Measurements from ENCODE around the gene PDPN. TPM values are rescaled to one million over a fixed set of nuclear protein-coding genes. Genes with fewer than 3 reads are reported as not detected.

Gene PDPN
- total and polyA plus RNA-seq, 7 donors = 2.1 to 14.7 (median 9.9) TPM

- no peak overlapping the region for H3K4me3 ChIP-seq
- H3K9me3 ChIP-seq = no peaks in the 10 kb centered on the region
- TF ChIP-seq CTCF (IDR thresholded peaks at IDR 0.05) = no peak
- no peak for TF ChIP-seq POLR2A (IDR thresholded peaks at IDR 0.05)
- TF ChIP-seq POLR2AphosphoS5 (IDR thresholded peaks at IDR 0.05) = no peak
- no peak for TF ChIP-seq EP300 (IDR thresholded peaks at IDR 0.05)
- no peaks in the 10 kb centered on the region for H3K4me1 ChIP-seq
- no peaks in the 10 kb centered on the region for H3K36me3 ChIP-seq
- H3K27ac ChIP-seq = no peak overlapping the region
- no peaks in the 10 kb centered on the region for H3K27me3 ChIP-seq
- 89 to 93% methylated on average over 6 of the region's 6 CpGs for WGBS, 2 donors
- DNase-seq = no peak
- intact Hi-C loops (cut with DNase I) = no loop called here
These were observed 40.9 kb downstream of the PDPN start for GRCh38 chr1:13624526-13624925.

GRCh38 chr1:13627127-13627526, 43.5 kb downstream of the PDPN start:
- no peak for DNase-seq
- no peak for TF ChIP-seq EP300 (IDR thresholded peaks at IDR 0.05)
- no peak for TF ChIP-seq CTCF (IDR thresholded peaks at IDR 0.05)
- no peak for TF ChIP-seq POLR2A (IDR thresholded peaks at IDR 0.05)
- TF ChIP-seq POLR2AphosphoS5 (IDR thresholded peaks at IDR 0.05) = no peak
- no peaks in the 10 kb centered on the region for H3K27me3 ChIP-seq
- no peak overlapping the region for H3K27ac ChIP-seq
- no peaks in the 10 kb centered on the region for H3K9me3 ChIP-seq
- no peaks in the 10 kb centered on the region for H3K4me1 ChIP-seq
- no peak overlapping the region for H3K4me3 ChIP-seq
- intact Hi-C loops (cut with DNase I) = no loop called here
- no peaks in the 10 kb centered on the region for H3K36me3 ChIP-seq

GRCh38 chr1:13628218-13628617, 44.6 kb downstream of the PDPN start:
- Histone ChIP-seq H3K27ac (no peak overlapping the region), H3K27me3 (no peaks in the 10 kb centered on the region), H3K9me3 (no peaks in the 10 kb centered on the region), H3K4me3 (no peak overlapping the region), H3K36me3 (no peaks in the 10 kb centered on the region), H3K4me1 (no peaks in the 10 kb centered on the region)
- intact Hi-C loops (cut with DNase I) = no loop called here
- no peak for DNase-seq
- no peak for TF ChIP-seq POLR2AphosphoS5 (IDR thresholded peaks at IDR 0.05)
- TF ChIP-seq EP300 (IDR thresholded peaks at IDR 0.05) = no peak
- TF ChIP-seq CTCF (IDR thresholded peaks at IDR 0.05) = no peak
- no peak for TF ChIP-seq POLR2A (IDR thresholded peaks at IDR 0.05)
- WGBS, 2 donors = 65 to 81% methylated on average over 3 of the region's 3 CpGs

- H3K9me3 ChIP-seq = no peaks in the 10 kb centered on the region
- H3K36me3 ChIP-seq = no peaks in the 10 kb centered on the region
- no peak overlapping the region for H3K4me3 ChIP-seq
- TF ChIP-seq POLR2AphosphoS5 (IDR thresholded peaks at IDR 0.05) = no peak
- no peak for TF ChIP-seq POLR2A (IDR thresholded peaks at IDR 0.05)
- no peak for TF ChIP-seq CTCF (IDR thresholded peaks at IDR 0.05)
- TF ChIP-seq EP300 (IDR thresholded peaks at IDR 0.05) = no peak
- WGBS, 2 donors = 91 to 93% methylated on average over 5 of the region's 5 CpGs
- intact Hi-C loops (cut with DNase I) = no loop called here
- H3K27me3 ChIP-seq = no peaks in the 10 kb centered on the region
- no peak overlapping the region for H3K27ac ChIP-seq
- no peak for DNase-seq
- no peaks in the 10 kb centered on the region for H3K4me1 ChIP-seq
These were observed 45.1 kb downstream of the PDPN start for GRCh38 chr1:13628711-13629110.

GRCh38 chr1:13642306-13643004, 58.8 kb downstream of the PDPN start:
- Histone ChIP-seq H3K4me1 (no peaks in the 10 kb centered on the region), H3K27me3 (no peaks in the 10 kb centered on the region), H3K4me3 (no peak overlapping the region), H3K9me3 (peaks cover 0 to 9% (median 6%) of the 10 kb centered on the region in 4 donors), H3K27ac (no peak overlapping the region), H3K36me3 (no peaks in the 10 kb centered on the region)
- DNase-seq = no peak
- TF ChIP-seq POLR2AphosphoS5 (IDR thresholded peaks at IDR 0.05) (no peak), POLR2A (IDR thresholded peaks at IDR 0.05) (no peak), EP300 (IDR thresholded peaks at IDR 0.05) (no peak), CTCF (IDR thresholded peaks at IDR 0.05) (no peak)
- intact Hi-C loops (cut with DNase I) = no loop called here
- 58% methylated on average over 3 of the region's 3 CpGs for WGBS, 2 donors
